ENCODE measurements around the gene TOMM22.

GRCh38 chr22:38694940-38695339 is 13.2 kb downstream of the TOMM22 start:
- no peak for TF ChIP-seq SMC3 (IDR thresholded peaks at IDR 0.05)
- TF ChIP-seq, protein P1, sequence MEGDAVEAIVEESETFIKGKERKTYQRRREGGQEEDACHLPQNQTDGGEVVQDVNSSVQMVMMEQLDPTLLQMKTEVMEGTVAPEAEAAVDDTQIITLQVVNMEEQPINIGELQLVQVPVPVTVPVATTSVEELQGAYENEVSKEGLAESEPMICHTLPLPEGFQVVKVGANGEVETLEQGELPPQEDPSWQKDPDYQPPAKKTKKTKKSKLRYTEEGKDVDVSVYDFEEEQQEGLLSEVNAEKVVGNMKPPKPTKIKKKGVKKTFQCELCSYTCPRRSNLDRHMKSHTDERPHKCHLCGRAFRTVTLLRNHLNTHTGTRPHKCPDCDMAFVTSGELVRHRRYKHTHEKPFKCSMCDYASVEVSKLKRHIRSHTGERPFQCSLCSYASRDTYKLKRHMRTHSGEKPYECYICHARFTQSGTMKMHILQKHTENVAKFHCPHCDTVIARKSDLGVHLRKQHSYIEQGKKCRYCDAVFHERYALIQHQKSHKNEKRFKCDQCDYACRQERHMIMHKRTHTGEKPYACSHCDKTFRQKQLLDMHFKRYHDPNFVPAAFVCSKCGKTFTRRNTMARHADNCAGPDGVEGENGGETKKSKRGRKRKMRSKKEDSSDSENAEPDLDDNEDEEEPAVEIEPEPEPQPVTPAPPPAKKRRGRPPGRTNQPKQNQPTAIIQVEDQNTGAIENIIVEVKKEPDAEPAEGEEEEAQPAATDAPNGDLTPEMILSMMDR (IDR thresholded peaks at IDR 0.05) = no peak
- TF ChIP-seq POLR2A (IDR thresholded peaks at IDR 0.05; ENCODE audit: low read length) = no peak
- TF ChIP-seq NR3C1 (IDR thresholded peaks at IDR 0.05) = no peak
- TF ChIP-seq FOSL2 (IDR thresholded peaks at IDR 0.05) = no peak
- no peak for TF ChIP-seq FOSL2 (CRISPR knock-in tag; IDR thresholded peaks at IDR 0.05)
- no peak for TF ChIP-seq USF2 (IDR thresholded peaks at IDR 0.05)
- TF ChIP-seq EP300 (IDR thresholded peaks at IDR 0.05) = no peak
- TF ChIP-seq CHD2 (IDR thresholded peaks at IDR 0.05; ENCODE audit: low read length, partially characterized antibody) = no peak
- TF ChIP-seq, protein P2, sequence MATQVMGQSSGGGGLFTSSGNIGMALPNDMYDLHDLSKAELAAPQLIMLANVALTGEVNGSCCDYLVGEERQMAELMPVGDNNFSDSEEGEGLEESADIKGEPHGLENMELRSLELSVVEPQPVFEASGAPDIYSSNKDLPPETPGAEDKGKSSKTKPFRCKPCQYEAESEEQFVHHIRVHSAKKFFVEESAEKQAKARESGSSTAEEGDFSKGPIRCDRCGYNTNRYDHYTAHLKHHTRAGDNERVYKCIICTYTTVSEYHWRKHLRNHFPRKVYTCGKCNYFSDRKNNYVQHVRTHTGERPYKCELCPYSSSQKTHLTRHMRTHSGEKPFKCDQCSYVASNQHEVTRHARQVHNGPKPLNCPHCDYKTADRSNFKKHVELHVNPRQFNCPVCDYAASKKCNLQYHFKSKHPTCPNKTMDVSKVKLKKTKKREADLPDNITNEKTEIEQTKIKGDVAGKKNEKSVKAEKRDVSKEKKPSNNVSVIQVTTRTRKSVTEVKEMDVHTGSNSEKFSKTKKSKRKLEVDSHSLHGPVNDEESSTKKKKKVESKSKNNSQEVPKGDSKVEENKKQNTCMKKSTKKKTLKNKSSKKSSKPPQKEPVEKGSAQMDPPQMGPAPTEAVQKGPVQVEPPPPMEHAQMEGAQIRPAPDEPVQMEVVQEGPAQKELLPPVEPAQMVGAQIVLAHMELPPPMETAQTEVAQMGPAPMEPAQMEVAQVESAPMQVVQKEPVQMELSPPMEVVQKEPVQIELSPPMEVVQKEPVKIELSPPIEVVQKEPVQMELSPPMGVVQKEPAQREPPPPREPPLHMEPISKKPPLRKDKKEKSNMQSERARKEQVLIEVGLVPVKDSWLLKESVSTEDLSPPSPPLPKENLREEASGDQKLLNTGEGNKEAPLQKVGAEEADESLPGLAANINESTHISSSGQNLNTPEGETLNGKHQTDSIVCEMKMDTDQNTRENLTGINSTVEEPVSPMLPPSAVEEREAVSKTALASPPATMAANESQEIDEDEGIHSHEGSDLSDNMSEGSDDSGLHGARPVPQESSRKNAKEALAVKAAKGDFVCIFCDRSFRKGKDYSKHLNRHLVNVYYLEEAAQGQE (IDR thresholded peaks at IDR 0.05) = no peak
- TF ChIP-seq RAD21 (conservative IDR thresholded peaks at IDR 0.05 in 1 of 2, IDR thresholded peaks at IDR 0.05 in 1 of 2) = no peak
- TF ChIP-seq PHF8 (IDR thresholded peaks at IDR 0.05; ENCODE audit: borderline replicate concordance, low read depth) = no peak
- no peak for TF ChIP-seq MAFK (IDR thresholded peaks at IDR 0.05; ENCODE audit: partially characterized antibody)

Data from A549 (cell line).